ENCODE measurements around the gene STXBP5. TPM values are rescaled to one million over a fixed set of nuclear protein-coding genes. Genes with fewer than 3 reads are reported as not detected.

The STXBP5 gene
- total RNA-seq, 2 donors from 2014 or later: 22.2 to 27.3 TPM

- Histone ChIP-seq H3K4me3 (no peak overlapping the region), H3K9me3 (no peaks in the 10 kb centered on the region), H3K27me3 (replicated peaks; ENCODE audit: insufficient read depth) (no peaks in the 10 kb centered on the region), H3K36me3 (no peaks in the 10 kb centered on the region), H3K27ac (no peak overlapping the region), H3K4me1 (ENCODE audit: control insufficient read depth in 1 of 2, low read depth in 2 of 2) (peaks cover 0 to 4% of the 10 kb centered on the region in 2 donors)
- TF ChIP-seq, protein P1, sequence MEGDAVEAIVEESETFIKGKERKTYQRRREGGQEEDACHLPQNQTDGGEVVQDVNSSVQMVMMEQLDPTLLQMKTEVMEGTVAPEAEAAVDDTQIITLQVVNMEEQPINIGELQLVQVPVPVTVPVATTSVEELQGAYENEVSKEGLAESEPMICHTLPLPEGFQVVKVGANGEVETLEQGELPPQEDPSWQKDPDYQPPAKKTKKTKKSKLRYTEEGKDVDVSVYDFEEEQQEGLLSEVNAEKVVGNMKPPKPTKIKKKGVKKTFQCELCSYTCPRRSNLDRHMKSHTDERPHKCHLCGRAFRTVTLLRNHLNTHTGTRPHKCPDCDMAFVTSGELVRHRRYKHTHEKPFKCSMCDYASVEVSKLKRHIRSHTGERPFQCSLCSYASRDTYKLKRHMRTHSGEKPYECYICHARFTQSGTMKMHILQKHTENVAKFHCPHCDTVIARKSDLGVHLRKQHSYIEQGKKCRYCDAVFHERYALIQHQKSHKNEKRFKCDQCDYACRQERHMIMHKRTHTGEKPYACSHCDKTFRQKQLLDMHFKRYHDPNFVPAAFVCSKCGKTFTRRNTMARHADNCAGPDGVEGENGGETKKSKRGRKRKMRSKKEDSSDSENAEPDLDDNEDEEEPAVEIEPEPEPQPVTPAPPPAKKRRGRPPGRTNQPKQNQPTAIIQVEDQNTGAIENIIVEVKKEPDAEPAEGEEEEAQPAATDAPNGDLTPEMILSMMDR (IDR thresholded peaks at IDR 0.05): no peak
- DNase-seq (ENCODE audit: low spot score) (no peak), ATAC-seq (ENCODE audit: insufficient number of reproducible peaks, low FRiP score, low read depth) (no peak)
Measured at GRCh38 chr6:147158881-147159280, 45.3 kb upstream of the STXBP5 start.

- no peak for DNase-seq (ENCODE audit: low spot score)
- TF ChIP-seq, protein P1 (IDR thresholded peaks at IDR 0.05): no peak
- Histone ChIP-seq H3K36me3 (no peaks in the 10 kb centered on the region), H3K4me1 (ENCODE audit: control insufficient read depth in 1 of 2, low read depth in 2 of 2) (peaks cover 0 to 4% of the 10 kb centered on the region in 2 donors), H3K27ac (no peak overlapping the region), H3K27me3 (replicated peaks; ENCODE audit: insufficient read depth) (no peaks in the 10 kb centered on the region), H3K4me3 (no peak overlapping the region), H3K9me3 (no peaks in the 10 kb centered on the region)
- ATAC-seq (ENCODE audit: insufficient number of reproducible peaks, low FRiP score, low read depth): no peak
Measured at GRCh38 chr6:147159536-147160374, 44.5 kb upstream of the STXBP5 start.

GRCh38 chr6:147160593-147160992 is 43.6 kb upstream of the STXBP5 start:
- no peak overlapping the region for H3K27ac ChIP-seq
- H3K4me1 ChIP-seq (ENCODE audit: control insufficient read depth in 1 of 2, low read depth in 2 of 2): peaks cover 0 to 4% of the 10 kb centered on the region in 2 donors
- DNase-seq (ENCODE audit: low spot score) (no peak), ATAC-seq (ENCODE audit: insufficient number of reproducible peaks, low FRiP score, low read depth) (no peak)
- no peaks in the 10 kb centered on the region for H3K36me3 ChIP-seq
- no peak overlapping the region for H3K4me3 ChIP-seq
- TF ChIP-seq, protein P1 (IDR thresholded peaks at IDR 0.05): no peak
- no peaks in the 10 kb centered on the region for H3K9me3 ChIP-seq
- no peaks in the 10 kb centered on the region for H3K27me3 ChIP-seq (replicated peaks; ENCODE audit: insufficient read depth)

DNA sequence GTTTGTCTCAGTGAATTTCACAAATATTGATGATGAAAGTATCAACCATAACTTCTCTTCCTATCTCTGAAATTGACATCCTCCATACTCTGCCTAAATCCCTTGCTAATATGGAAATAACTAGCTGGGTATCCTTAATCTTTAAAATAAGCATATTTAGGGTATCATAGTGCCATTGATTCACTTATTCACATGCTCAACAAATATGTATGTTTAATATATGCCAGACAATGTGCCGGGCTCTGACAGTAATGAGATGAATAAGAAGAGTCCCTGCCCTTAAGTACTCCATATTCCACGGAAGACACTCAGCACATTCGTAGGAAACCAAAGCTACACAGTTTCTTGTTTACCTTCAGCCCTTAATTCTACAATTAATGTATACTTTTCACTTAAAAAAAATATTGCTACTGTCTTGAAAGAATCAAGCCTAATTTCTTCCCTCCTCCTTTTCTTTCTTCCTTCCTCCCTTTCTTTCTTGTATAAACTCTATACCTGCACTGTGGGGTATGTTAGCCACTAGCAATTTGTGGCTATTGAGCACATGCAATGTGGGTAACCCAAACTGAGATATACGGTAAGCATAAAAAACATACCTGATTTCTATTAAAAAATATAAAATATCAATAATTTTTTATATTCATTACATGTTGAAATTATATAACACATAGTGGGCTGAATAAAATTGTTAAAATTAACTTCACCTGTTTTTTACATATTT is 42.8 kb upstream of the STXBP5 start:
- ATAC-seq (ENCODE audit: insufficient number of reproducible peaks, low FRiP score, low read depth) (no peak), DNase-seq (ENCODE audit: low spot score) (no peak)
- TF ChIP-seq, protein P1 (IDR thresholded peaks at IDR 0.05): no peak
- no peaks in the 10 kb centered on the region for H3K27me3 ChIP-seq (replicated peaks; ENCODE audit: insufficient read depth)
- H3K9me3 ChIP-seq: no peaks in the 10 kb centered on the region
- no peak overlapping the region for H3K4me3 ChIP-seq
- H3K27ac ChIP-seq: no peak overlapping the region
- H3K4me1 ChIP-seq (ENCODE audit: control insufficient read depth in 1 of 2, low read depth in 2 of 2): peaks cover 0 to 4% of the 10 kb centered on the region in 2 donors
- no peaks in the 10 kb centered on the region for H3K36me3 ChIP-seq

- Histone ChIP-seq H3K4me3 (no peak overlapping the region), H3K36me3 (no peaks in the 10 kb centered on the region), H3K9me3 (no peaks in the 10 kb centered on the region), H3K27ac (no peak overlapping the region), H3K4me1 (ENCODE audit: control insufficient read depth in 1 of 2, low read depth in 2 of 2) (peaks cover 0 to 4% of the 10 kb centered on the region in 2 donors), H3K27me3 (replicated peaks; ENCODE audit: insufficient read depth) (no peaks in the 10 kb centered on the region)
- no peak for ATAC-seq (ENCODE audit: insufficient number of reproducible peaks, low FRiP score, low read depth)
- TF ChIP-seq, protein P1 (IDR thresholded peaks at IDR 0.05): no peak
- DNase-seq (ENCODE audit: low spot score): no peak
Measured at GRCh38 chr6:147161974-147162495, 42.2 kb upstream of the STXBP5 start.
